HG02571 (cell line): Measurements from ENCODE around the gene KSR2.

ENCODE experiments used
- ATAC-seq: cut with Tn5 transposase; IDR thresholded peaks from one replicate; pipeline ENCODE4 v1.9.1; 2021; ENCODE audit warnings: mild to moderate bottlenecking, moderate library complexity; ENCODE audit not compliant: unreplicated experiment

KSR2 gene

DNA sequence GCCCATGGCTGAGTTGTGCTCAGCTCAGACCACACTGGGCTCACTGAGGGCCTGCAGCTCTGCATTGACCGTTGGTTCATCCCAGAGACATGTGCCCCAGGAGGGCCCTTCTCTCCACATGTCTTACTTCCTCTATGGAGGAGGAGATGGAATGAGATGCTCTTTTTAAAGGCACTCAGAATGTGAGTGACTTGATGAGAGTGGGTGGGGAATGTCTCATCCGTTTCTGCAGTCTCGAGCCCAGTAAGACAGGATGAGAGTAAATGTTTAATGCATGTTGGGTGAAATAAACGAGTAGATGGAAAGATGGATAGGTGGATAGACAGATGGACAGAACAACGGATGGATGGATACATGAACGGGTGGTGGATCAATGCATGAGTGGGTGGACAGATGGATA is 538.5 kb downstream of the KSR2 start:
- ATAC-seq = no peak

DNA sequence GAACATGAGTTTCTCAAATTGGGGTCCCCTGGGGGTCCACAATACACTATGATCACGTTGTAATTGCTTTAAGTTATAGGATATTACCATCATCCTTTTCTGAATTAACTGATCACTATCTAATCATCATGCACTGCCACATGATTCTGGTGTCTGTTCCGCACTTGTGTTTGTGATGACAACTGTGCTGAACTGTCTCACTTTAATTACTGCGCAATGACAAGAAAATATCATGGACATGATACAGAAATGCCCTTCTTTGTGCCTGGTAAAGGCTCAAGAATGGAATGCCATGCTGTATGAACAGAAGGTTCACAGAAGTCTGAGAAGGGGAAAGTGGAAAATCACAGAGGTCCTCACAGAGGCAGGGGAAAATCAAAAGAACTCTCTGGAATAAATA is 541.6 kb downstream of the KSR2 start:
- no peak for ATAC-seq

DNA sequence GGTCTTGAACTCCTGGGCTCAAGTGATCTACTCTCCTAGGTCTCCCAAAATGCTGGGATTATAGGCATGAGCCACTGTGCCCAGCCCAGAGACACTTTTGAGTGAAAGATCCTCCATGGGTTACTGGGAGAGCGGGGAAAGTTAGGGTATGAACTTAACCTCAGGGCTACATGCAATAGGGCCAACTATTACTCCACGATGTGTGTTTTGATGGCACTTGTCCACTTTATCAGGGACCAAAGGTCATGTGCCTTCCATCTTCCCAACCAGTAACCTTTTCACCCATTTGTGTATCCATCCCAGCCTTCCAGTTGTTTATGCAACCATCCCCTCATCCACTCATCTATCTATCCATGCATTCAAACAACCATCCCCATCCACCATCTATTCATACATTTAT is 546.8 kb downstream of the KSR2 start:
- no peak for ATAC-seq

DNA sequence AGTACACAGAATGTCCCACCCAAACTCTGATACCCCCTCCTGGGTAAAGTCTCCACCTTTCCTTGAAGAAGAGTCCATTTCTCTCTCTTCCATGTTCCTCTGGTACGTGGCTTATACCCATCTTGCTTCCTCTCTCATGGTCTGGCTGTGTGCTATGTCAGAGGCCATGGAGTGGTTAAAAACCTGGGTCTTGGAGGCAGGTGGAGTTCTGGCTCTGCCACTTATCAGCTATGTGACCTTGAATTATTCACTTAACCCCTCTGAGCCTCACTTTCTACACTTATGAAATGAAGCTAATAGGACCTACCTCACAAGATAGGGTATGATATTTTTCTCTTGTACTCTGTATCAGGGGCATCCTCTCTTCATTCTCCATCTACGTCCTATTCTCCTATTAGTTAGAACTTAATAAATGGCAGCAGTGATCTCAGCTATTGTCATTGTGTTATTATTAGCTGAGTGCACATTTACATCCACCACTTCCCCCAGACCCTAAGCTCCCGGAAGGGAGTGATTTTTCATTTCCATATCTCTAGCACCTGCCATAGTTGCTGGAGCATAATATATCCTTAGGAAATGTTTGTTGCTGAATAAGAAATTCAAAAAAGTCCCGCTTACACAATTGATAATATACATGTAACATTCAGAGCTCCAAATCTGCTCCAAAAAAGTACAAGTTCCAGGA is 547.6 kb downstream of the KSR2 start:
- no peak for ATAC-seq

DNA sequence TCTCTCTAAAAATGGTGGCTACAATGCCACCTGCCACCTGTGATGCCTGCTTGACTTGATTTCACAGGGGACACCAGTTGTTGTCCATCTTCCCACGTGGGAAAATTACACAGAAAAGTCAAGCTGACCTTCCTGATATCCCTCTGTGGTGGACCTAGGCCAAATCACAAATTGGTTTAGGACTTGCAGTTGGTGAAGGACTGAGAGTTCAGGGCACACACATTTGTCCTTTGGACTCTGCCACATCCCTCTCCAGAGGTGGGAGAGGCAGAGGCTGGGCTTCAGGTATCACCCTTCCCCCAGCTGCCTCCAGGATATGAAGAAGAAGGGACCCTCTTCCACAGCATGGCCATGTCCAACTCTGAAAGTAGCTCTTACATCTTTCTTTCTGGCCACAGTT is 551.8 kb downstream of the KSR2 start:
- ATAC-seq = no peak

DNA sequence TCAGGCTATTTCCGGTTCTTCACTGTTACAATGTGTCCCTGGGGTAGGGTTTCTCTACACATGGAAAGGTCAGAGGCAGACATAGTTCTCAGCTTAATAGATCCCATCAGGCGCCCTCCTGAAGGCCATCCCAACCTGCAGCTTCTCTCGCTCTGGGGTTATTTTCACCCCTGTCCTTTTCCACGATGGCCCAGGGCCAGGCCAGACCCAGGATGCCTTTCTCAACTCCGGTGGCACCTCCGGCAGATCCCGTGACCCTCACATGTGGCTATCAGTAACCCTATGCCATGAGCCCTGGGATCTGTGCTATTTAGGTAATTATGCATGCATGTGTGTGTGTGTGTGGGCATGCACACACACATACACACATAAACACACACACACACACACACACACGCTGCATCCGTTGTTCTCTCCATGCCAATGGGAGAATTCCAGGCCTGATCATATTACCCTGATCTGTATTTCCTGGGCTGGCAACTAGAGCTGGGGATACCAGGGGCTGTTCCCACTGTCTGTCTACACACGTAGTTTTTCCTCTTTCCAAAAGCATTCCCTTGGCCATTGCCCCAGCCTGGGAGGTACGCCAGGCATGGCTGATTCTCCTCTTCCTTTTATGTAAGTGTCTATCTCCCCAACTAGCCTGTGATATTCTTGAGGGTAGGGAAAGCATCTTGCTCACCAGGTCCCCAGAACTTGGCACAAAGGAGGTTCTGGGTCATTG is 556.2 kb downstream of the KSR2 start:
- ATAC-seq = no peak

DNA sequence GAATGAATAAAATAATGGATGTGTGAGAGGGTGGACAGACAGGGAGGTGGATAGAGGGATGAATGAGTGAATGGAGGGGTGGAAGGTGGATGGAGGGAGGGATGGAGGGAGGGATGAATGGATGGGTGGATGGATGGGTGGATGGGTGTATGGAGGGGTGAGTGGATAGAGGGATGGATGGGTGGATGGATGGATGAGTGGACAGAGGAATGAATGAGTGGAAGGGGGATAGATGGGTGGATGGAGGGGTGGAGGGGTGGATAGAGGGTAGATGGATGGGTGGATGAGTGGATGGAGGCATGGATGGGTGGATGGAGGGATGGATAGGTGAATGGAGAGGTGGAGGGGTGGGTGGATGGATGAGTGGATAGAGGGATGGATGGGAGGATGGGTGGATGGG is 559.5 kb downstream of the KSR2 start:
- ATAC-seq = no peak

DNA sequence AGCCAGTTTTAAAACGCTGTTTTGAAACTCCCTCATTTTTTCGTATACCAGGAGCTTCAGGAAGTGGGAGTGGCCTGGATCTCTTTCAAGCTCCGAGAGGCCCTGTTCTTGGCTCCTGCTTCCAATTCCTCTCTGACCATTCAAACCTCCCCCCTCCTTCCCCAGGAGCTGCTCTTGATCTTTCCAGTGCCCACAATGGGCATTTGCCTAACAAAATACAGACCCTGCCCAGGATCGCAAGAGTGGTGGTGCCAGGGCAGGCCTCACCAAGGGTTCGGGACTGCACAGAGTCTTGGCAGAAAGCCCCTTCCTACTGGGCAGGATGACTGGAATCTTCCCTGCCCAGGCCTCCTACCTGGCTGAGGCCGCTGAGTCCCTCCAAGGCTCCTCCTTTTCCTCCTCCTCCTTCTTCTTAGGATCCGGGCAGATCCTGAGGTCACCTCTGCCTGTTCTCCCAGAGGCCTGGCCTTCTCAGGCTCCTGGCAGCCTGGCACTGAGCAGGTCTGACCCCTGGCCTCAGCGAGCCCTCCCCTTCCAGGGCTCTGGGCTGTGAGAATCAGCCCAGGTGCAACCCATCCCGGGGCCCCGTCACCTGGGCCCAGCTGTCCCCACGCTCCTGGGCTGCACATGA is 560.5 kb downstream of the KSR2 start:
- ATAC-seq = no peak

DNA sequence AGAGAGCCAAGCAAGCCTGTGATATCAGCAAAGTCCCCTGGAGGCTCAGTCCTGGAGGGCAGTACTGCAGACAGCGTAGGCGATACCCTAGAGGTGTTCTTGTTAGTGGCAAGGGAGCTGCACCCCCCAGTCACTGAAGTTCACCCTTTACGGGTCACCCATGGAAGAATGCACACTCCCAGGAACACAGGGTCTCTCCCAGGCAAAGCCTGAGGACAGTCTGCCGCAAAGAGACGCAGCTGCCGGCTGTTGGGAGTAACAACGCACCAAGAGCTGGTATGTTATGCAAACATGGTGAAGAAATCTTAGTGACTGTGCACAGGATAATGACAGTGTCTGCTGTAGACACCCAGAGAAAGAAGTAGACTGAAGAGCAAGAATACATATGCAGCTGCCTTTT is 563.9 kb downstream of the KSR2 start:
- no peak for ATAC-seq

DNA sequence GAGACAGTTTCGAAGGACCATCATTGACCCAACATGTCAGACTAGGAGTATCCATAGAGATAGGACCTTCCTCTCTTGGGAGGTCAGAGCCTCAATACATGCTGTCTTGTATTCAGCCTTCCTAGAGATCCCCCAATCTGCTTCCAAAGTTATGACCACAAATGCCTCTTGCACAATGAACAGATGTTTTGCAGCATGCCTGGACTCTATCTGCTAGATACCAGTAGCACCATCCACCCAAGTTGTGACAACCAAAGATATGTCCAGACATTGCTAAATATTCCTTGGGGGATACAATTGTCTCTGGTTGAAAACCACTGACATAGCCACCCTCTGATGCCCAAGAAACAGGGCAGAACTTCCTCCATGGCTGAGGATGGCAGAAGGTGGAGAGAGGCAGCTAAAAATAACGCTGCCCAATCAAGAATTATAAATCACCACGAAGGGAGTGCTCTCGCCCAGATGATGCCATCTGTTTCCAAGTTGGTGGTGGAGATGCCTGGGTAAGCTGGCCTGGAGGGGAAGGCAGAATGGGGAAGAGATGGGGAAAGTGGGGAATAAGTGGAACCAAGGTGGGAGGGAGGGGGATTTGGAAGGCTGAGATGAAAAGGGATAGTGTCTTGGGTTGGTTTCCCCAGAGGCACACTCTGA is 564.5 kb downstream of the KSR2 start:
- ATAC-seq = no peak

DNA sequence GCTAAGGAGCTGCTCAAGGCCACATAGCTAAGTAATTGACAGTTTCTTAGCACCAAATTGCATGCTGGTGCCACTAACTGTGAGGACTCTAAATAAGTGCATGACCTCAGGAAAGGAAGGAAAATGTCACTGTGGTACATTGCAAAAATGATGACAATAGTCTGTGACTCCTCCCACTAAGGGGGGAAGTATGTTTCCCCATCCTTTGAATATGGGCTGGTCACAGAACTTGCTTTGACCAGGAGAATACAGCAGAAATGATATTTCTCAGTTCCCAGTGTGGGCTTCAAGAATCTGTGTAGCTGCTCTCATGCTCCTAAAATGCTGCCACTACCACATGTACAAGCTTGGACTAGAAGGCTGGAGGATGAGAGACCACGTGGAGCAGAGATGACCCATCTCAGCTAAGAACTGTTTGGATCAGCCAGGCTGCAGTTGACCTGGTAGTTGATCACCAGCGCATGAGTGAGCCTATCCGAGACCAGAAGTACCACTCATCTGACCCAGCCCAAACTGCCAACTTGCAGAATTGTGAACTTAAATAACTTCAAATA is 565.1 kb downstream of the KSR2 start:
- ATAC-seq = no peak
